ENCODE results near the gene TUNAR.

Gene TUNAR

DNA sequence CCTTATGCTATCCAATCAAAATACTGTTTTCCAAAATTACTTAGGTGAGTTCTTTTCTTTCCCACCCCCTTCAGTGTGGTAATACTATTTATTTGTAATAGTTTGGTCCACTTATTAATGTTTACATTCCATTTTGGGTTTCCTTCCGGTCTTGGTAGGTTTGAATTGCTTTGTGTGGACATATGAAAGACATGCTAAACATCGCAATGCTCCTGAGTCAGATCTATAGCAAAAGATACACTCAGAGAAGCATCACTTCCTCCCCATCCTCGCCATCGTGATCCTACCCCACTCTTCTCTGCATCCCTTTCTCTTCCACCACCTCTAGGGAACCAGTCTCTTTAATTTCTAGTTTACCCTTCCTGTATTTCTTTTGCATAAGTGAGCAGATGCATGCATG is 30.0 kb downstream of the TUNAR start:
- H3K27ac ChIP-seq, result no peak overlapping the region
- no peak for DNase-seq (ENCODE audit: low read depth, low spot score)

DNA sequence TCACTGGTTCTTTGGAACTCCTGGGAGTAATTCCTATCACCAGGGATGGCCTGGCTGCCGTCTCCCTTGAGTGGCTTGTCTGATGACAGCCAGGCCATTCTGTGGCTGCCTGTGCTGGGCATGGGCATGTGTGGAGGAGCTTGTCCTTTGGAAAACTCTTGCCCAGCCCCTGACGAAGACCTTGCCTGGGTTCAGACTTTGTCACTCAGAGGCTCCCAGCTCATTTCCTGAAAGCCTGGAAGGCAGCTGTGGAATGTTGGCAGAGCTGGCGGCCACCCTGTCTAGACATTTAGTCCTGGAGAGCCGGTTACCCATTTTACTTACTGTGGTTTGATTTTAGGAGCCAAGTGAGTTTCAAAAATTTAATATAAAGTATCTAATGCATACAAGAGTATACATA is 34.0 kb downstream of the TUNAR start:
- no peak for DNase-seq (ENCODE audit: low read depth, low spot score)
- H3K27ac ChIP-seq, result no peak overlapping the region

DNA sequence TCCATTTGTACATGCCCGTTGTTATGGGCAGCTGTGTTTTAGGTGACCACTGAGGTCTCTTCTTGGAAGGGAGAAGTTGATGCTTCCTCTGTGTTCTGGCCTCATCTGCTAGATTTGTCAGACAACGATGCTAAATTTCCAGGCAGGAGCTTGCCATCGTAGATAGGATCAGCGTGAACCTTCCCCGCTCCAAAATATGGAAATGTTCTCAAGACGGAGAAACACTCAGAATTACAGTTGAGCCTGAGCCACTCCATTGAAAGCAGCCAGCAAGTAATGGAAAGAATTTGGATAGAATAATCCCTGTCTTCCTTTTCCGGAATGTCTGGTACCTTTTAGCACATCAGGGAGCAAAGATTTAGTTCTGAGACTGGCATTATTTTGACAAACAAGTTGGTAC is 34.8 kb downstream of the TUNAR start:
- H3K27ac ChIP-seq, result no peak overlapping the region
- DNase-seq (ENCODE audit: low read depth, low spot score), result no peak

DNA sequence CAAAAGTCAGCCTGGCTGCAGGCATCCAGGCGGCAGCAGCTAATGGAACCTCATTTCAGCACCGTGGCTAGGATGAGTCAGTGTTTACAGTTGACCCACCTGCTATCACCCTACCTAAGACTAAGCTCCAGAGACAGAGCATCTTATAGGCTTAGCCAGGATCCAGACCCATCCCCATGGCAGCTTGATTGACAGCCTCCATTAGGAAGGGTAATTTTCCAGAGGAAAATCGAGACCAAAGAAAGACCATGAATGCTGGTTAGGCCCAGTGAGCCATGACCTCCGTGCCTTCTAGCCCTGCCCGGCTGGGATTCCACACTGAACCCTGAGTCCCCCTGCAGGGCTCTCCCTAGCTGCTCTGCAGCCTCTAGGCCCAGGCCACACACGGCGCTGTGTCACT is 38.7 kb downstream of the TUNAR start:
- DNase-seq (ENCODE audit: low read depth, low spot score), result no peak
- H3K27ac ChIP-seq, result no peak overlapping the region

DNA sequence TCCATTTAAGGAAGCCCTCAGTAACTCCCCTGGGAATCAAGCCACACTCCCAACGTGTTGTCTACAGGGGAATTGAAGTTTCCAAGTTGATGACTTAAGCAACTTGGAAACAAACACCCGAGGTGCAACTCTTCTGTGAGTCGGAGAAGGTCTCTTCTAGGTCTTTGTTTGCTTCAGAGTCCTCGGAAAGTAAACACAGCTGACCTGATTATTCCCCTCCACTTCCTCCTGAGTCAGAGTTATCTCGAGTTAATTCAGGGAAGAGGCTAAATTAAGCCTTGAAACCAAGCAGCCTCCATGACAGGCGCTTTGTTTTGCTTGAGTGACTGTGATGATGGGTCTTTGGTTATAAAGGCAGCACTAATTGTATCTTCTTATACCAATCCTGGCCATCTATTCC is 41.8 kb downstream of the TUNAR start:
- no peak for DNase-seq (ENCODE audit: low read depth, low spot score)
- H3K27ac ChIP-seq, result no peak overlapping the region

DNA sequence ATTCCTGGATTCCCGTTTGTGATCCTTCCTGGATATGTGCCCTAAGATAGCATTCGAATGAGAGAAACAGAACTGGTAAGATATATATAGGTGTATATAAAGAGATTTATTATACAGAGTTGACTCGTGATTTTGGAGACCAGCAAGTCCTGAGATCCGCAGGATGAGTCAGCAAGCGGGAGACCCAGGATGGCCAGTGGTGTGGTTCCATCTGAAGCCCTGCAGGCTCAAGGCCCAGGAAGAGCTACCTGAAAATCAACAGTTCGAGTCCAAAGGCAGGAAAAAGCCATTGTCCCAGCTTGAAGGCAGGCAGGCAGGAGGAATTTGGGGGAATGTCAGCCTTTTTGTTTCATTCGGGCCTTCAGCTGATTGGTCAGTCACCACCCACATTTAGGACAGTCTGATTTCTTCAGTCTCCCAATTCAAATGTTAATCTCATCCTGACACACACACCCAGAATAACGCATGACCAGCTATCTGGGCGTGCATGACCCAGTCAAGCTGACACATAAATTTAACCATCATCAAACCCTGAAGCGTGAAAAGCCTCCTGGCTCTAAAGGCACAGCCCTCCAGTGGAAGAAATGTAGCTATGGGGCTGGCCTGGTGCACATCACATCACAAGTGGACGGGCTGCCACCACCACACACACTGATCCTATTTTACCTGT is 44.3 kb downstream of the TUNAR start:
- no peak for DNase-seq (ENCODE audit: low read depth, low spot score)
- no peak overlapping the region for H3K27ac ChIP-seq

DNA sequence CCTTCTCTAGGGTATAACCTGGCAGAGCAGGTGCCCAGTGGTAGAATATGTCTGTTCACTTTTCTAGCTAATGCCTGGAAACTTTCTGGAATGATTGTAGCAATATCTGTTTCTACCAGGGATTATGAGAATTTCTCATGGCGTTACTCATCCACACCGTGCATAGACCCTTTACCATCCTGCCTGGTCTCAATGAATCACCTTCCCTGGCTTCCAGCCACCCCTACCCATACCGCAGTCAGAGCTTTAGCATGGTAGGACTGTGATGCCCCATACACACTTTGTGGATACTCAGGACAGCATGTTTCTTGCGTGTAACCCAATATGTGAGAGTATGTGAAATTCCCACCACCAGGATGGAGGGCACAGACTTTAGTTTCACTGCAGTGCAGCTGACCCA is 45.4 kb downstream of the TUNAR start:
- DNase-seq (ENCODE audit: low read depth, low spot score), result no peak
- no peak overlapping the region for H3K27ac ChIP-seq

DNA sequence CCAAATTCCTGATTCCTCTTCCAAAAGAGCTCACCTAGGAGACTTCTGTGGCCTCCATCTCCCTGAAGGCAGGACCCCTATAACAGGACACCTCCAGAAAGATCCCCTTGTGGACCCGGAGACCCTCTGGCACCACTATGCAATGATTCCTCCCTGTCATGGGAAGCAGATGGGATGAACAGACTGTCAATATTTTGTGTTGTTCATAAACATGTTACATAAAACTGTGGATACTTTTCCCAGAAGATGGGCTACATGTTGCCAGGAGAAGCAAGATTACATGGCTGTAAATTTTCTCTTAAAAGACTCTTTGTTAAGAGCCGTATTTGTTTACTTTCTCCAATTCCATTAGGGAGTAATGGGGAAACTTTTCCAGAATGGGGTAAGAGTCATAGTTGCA is 52.1 kb downstream of the TUNAR start:
- DNase-seq (ENCODE audit: low read depth, low spot score), result no peak
- H3K27ac ChIP-seq, result no peak overlapping the region

DNA sequence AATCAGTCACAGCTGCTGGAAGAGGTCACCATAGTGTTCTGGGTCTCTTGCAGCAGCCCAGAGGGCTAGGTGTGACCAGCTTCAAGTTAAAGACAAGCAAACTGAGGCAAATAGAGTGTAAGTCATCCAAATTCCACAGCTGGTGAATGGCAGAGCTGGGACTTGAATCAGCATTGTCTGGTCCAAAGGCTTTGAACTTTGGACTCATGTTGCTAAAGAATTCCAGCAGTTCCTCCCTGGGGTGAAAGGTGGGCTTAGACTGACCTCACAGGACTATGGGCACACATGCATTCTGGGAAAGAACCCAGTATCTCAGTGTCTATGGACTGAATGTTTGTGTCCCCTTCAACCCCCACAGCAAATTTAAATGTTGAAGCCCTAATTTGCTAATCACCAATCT is 54.8 kb downstream of the TUNAR start:
- no peak for DNase-seq (ENCODE audit: low read depth, low spot score)
- H3K27ac ChIP-seq, result no peak overlapping the region

DNA sequence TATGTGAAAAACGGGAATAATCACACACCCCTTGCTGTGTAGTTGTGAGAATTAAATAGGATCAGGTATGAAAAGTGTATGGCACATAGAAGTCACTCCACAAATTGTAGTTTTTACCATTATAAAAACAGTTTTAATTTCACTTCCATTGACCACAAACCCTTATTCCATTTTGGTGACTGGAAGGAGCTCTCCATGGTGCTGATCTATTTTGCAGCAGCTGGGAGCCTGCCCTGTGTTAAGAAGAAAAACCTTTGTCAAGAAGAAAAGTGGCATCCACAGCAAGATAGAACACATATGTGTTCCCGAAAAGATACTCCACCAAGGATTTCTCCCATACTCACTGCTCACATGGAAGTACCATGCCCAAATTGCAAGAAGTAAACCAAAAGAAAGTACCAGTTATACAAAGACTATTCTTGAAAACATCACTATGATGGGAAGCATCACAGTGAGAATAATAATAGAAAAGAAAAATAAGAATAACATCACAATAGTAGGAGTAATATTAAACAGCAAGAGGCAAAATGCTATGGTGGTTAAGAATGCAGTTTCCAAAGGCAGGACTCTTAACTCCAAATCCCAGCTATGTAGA is 58.7 kb downstream of the TUNAR start:
- H3K27ac ChIP-seq, result no peak overlapping the region
- DNase-seq (ENCODE audit: low read depth, low spot score), result no peak

DNA sequence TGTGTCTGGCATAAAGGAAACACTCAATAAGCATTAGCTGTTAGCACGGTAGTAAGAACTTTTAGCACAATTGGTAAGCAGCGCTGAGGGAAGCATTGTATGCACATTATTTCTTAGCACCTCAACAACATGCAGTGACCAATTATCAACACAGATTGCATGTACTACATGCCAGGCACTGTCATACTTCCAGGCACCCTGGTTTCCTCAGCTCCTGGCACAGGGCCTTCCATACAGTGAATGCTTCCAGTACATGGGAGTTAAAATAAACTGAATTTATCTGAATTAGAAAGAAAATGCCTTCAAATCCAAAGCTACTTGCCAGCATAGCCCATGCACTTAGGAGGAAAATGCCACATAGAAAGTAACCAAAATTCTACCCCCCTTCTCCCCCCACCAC is 59.4 kb downstream of the TUNAR start:
- H3K27ac ChIP-seq, result no peak overlapping the region
- DNase-seq (ENCODE audit: low read depth, low spot score), result no peak

DNA sequence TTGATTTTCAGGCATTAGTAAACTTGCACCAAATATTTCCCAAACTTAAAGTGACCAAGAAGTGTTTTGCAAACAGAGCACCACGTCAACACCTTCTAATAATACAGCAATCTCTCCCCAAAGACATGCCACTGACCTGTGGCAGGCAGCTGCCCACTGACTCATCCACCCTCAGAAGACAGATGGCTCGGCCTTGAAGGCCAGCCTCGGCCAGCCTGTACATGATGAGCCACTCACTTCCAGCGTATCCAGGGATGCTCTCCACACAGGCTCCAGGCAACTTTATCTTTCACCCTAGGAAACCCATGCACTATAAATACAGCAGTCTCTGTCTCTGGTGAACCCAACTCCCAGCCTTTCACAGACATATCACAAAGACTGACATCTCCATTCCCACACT is 62.7 kb downstream of the TUNAR start:
- DNase-seq (ENCODE audit: low read depth, low spot score), result no peak
- no peak overlapping the region for H3K27ac ChIP-seq

DNA sequence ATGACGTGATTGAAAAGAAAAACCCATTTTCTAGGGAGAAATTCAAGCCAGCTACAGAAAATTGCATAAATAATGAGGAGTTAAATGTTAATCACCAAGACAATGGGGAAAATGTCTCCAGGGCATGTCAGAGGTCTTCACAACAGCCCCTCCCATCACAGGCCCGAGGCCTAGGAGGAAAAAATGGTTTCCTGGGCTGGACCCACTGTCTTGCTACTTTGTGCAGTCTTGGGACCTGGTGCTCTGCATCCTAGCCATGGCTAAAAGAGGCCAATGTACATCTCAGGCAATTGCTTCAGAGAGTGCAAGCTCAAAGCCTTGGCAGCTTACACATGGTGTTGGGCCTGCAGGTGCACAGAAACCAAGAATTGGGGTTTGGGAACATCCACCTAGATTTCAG is 65.3 kb downstream of the TUNAR start:
- H3K27ac ChIP-seq, result no peak overlapping the region
- DNase-seq (ENCODE audit: low read depth, low spot score), result no peak

DNA sequence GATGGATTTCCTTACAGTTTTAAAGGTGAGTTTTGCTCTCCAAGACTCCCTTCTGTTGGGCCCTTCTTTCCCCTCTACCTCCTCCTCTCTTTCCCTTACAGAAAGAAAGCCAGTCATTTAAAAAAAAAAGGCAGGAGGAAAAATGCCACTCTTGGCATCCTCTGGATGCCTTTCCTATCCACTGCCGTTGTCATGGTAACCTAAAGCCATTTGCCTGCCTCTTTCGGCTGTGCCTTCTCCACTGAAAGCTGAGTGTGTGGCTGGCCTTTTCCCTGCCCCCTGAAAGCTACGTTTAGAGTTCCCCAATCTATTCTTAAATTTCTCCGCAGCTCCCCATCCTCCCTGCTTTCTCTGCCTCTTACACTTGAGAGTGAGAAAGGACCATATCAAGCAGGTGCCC is 67.1 kb downstream of the TUNAR start:
- no peak overlapping the region for H3K27ac ChIP-seq
- no peak for DNase-seq (ENCODE audit: low read depth, low spot score)

DNA sequence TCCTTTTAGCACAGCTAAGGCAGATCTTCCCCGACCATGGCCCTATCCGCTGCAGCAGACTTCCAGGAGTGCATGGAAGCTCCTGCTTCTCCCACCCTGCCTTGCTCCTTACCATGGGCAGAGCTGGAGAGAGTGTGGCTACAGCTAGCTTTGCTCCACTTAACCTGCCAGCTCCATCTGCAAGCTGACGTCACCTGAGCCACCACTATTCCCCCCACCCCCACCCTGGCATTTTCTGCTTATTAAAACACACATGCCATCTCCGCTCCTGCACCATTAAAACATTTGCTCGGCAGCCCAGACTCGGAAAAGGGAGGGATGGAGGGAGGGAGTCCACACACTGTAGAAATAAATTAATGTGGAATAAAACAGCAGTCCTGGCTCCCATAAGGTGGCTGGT is 67.8 kb downstream of the TUNAR start:
- H3K27ac ChIP-seq, result no peak overlapping the region
- no peak for DNase-seq (ENCODE audit: low read depth, low spot score)

DNA sequence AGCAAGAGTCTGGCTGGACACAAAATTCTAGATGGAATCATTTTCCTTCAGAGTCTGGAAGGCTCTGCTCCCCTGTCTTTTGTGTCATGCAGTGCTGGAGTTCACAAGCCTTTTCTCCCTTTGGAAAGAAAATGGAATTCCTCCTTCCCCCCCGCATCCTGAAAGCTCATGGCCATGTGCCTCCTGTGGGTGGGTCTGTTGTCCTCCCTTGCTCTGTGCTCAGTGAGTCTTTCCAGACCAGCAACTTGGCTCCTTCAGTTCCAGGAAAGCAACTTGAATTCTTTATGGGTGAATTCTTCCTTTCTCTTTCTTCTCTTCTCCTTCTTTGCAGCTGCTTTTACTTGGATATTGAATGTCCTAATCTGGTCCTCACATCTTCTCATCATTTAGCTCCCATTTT is 70.2 kb downstream of the TUNAR start:
- H3K27ac ChIP-seq, result no peak overlapping the region
- DNase-seq (ENCODE audit: low read depth, low spot score), result no peak

DNA sequence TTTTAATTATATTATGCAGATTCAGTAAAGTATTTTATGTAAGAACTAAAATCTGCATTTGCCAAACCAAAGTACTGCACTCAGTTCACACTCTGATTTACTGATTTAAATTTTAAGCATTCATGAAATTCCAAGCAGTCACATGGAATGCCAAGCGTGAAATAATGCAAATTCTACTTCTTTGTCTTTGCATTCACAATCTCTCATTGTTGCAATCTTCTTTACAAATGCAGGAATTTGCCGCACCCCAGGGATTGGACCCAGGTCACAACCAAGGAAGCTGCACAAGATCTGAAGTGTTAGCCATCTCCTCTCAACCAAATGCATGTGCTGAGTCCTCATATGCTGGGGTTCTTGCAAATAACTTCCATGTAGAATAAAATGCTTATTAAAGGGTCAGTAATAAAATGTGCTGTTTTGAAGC is 71.9 kb downstream of the TUNAR start:
- no peak overlapping the region for H3K27ac ChIP-seq
- DNase-seq (ENCODE audit: low read depth, low spot score), result no peak

DNA sequence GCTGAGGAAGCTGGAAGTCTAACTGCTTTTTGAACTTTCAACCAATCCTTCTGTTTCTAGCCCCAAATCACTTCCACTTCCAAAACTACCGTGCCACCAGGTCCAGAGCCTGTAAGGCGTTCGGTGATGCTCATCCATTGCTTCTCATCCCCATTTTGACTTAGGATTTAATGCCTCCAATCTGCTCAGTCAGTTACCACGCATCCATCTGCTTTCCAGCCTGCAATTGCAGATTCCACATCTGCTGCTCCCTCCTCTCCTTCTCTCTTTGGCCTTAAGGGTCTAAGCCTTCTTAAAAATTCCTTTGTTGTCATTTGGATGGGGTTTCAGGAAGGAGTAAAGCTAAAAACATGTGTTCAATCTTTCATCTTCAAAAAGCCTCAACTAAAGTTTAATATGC is 74.7 kb downstream of the TUNAR start:
- no peak for DNase-seq (ENCODE audit: low read depth, low spot score)
- no peak overlapping the region for H3K27ac ChIP-seq

DNA sequence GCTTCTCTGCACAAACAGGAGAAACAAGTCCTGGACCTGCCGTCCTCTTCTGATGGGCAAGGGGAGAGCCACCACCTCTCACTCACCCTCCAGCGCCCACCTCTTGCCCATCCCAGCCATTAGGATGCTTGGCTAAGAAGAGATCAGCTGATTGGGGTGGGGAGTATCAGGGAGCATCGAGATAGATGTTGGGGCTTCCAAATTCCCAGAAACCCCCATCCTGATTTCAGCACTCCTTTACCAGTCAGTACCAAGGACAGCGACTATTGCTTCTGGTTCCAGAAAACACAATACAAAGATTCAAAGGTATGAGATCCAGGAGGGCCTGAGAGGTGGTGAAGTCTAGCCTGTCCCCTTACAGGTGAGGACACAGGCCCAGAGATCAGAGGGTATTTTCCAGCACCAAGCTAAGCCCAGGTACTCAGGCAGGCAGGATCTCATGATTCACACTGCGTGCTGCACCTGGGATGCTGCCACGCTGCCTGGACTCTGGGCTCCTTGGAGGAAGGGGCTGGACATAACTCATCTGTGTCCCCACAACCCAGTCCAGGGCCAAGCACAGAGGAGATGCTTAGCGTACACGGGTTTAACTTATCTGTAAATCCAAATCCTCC is 76.6 kb downstream of the TUNAR start:
- no peak for DNase-seq (ENCODE audit: low read depth, low spot score)
- no peak overlapping the region for H3K27ac ChIP-seq

DNA sequence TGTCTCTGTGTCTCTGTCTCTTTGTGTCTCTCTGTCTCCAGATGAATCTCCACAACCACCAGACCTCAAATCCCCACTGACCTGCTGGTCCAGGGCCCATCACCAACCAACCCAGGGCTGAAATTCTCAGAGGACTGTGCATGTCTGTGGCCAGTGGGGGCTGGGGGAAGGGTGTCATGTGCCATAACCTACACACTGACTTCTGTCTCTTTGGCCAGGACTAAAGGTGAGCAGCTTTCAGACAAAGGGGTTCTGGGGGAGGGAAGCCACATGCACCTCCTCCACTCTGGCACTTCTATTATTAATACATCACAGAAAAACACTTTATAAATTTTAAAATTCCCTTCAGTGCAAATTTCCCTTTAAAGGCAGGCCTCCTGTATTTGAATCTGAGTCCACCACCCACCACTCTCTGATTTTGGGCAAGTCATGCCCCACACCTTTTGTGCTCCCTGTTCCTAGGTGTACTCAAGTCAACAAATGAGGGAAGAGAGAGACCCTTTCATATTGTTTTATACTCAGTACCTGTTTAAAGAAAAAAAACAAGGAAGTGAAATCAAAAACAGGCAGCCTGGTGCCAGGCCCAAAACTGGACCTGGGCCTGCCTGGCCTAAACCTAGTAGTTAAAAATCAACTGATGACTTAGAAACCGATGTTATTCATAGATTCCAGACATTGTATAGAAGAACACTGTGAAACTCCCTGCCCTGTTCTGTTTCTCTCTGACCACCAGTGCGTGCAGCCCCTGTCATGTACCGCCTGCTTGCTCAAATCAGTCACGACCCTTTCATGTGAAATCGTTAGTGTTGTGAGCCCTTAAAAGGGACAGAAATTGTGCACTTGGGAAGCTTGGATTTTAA is 80.2 kb downstream of the TUNAR start:
- DNase-seq (ENCODE audit: low read depth, low spot score), result no peak
- H3K27ac ChIP-seq, result no peak overlapping the region

DNA sequence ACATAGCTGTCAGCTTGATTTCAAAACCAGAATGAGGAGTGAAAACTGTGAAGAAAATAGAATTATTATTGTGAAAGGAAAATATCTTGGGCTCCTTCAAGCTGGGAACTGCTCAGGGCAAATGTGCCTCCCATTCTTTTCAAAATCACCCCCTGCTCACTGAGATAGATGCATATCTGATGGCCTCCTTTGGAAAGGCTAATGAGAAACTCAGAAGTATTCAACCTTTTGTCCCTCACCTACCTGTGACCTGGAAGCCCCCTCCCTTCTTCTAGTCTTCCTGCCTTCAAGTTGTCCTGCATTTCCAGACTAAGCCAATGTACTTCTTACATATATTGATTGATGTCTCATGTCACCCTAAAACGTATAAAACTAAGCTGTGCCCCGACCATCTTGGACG is 81.5 kb downstream of the TUNAR start:
- DNase-seq (ENCODE audit: low read depth, low spot score), result no peak
- no peak overlapping the region for H3K27ac ChIP-seq
